HG02938 (cell line): ENCODE measurements around the gene EDDM3A.
"Not testable (repeated sequence)": the region's sequence is repeated elsewhere in the genome, so short reads cannot be mapped to it uniquely, and the experiment has no call there.

Experiments used
- ATAC-seq: cut with Tn5 transposase; IDR thresholded peaks from one replicate; pipeline ENCODE4 v1.9.1; 2021; ENCODE audit warnings: mild to moderate bottlenecking, moderate library complexity; ENCODE audit not compliant: unreplicated experiment

EDDM3A gene

DNA sequence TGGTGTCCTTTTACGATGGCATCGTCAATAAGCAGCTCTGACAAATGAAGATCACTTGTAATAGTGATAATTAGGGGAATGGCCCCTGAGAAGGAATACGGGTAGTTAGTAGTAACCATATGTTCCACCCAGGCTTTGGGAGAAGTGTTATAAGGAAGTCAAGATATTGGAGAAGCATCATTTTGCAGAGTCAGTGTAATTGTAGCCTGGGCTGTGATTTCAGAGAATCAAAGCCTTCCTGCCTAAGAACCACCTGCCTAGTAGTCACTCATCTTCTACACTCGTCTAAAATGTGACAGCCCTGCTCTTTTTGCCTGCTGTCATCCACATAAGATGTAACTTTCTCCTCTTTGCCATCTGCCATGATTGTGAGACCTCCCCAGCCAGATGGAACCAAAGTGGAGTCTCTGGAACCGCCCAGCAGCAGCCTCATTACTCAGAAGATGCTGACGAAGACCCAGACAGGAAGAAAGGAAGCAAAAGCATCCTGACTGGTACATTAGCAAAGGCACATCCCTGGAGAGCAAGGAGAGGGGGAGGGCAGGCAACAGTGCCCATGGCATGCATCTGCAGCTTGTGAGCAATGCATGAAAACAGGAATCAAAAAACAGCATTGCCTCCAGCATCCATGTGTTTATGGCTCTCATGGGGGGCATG lies 12.6 kb upstream of the EDDM3A start:
- no peak for ATAC-seq

DNA sequence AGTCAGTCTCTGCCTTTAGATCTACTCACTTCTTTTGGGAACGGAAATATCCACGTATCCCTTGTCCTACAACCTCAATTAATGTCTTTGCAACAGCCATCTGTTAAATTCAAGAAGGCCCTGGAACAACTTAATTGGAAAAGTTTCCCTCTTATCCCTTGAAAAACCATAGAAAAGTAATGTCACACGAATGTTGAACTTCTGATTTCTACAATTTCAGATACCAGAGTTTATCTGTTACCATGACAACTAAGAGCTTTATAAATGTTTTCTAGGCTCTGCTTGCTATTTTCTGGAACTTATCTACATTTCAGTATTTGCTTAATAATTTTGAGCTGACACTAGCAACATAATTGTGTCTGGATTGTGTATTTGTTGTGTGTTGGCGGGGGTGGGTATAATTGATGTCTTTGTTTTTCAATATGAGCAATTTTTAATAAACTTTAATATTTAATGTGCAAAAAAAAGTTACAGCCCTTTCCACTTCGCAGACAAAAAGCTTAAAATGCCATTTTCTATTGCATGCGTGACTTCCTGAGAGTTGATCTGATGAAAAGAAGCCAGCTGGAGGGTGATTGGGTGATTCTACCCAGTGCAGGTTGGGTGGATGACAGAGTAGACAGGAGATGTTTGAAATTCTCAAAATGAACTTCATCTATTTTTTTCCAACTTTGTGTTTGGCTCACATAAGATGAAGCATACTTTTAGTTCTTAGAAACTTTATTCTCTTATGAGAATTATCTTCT lies 11.8 kb upstream of the EDDM3A start:
- no peak for ATAC-seq

DNA sequence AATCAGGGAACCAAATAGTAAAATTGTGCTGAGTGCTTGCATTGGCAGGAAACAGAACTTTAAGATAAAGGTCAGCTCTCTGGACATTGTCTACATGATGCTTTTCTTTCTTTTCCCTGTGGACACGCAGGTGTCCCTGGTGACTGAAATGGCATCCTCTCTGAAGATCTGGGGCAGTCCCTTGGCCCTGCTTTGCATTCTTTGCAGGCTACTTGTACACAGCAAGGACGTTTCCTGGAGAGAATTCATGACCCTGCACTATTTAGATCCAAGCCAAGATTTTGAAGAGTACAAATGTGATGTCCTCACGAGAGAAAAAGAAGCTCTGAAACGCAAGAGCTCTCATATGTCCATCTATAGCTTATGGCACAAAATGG lies 11.3 kb upstream of the EDDM3A start:
- no peak for ATAC-seq

GRCh38 chr14:20738292-20738691 lies 7.4 kb upstream of the EDDM3A start:
- ATAC-seq, result not testable (repeated sequence)

GRCh38 chr14:20742132-20742531 lies 3.6 kb upstream of the EDDM3A start:
- no peak for ATAC-seq

DNA sequence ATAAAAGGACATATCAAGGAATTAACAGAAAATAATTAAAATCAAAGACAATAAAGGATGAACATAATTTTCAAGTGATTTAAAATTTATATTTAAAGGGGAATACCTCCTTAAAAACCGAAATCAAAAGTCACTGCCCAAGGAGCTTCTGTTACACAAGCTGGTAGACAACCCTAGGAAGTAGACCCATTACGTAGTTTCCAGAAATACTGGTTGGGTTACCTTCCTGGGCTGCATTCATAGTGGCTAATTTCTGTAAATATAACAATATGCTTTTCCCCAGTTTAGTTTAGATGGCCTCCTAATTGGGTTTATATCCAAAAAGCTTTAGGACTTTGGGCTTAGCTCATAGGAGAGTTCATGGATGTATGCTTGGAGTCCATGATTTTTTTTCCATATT lies 2.1 kb upstream of the EDDM3A start:
- no peak for ATAC-seq

GRCh38 chr14:20746566-20746965 lies 879 bp downstream of the EDDM3A start:
- ATAC-seq, result no peak

GRCh38 chr14:20748439-20748838 lies 2.8 kb downstream of the EDDM3A start:
- no peak for ATAC-seq

- ATAC-seq, result no peak
Observed at GRCh38 chr14:20750194-20750593, 4.5 kb downstream of the EDDM3A start.

DNA sequence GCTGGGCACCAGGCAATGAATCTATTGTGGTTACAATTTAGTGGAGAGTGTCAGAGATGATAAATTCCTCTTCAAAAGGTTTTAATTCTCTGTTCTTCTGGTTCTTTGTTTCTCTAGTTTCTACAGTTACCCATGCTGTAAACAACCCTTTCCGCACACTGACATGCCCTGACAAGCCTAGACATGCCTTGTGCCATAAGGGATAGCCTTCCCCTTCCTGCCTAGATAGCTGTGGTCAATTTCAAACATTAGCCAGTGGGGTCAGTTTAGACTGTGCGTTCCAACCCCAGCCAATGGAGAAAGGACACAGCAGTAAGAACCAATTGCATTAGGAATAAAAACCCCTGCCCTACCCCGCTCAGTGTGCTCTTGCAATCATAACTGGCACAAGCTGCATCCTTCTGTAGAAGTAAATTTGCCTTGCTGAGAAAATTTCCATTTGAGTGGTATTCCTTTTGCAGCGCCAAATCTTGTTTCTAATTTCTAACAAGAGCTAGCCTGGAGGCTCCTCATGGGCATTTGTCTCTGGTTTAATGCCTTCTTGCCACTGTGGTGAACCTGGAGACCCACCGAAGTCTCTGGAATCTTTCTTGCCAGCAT lies 6.4 kb downstream of the EDDM3A start:
- ATAC-seq, result no peak

DNA sequence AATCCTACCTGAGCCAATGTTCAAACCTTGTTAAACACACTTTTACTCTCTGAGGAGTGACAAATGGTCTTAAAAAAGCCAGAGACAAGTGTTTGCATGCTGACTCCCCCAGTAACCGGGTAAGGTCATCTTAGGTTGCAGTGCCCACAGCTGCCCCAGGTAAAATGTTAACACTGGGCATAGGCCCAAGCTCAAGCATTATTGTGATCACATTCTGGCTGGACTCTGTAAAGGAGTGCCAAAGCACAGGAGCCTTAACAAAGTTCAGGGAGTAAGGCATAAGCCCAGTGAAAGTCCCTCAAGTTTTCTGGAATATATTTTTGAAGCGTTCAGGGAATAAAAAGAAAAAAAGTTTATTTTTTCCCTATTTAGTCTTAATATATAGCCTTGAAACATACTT lies 8.6 kb downstream of the EDDM3A start:
- no peak for ATAC-seq

GRCh38 chr14:20755037-20755436 lies 9.3 kb downstream of the EDDM3A start:
- ATAC-seq, result no peak

GRCh38 chr14:20757965-20758364 lies 12.3 kb downstream of the EDDM3A start:
- no peak for ATAC-seq

DNA sequence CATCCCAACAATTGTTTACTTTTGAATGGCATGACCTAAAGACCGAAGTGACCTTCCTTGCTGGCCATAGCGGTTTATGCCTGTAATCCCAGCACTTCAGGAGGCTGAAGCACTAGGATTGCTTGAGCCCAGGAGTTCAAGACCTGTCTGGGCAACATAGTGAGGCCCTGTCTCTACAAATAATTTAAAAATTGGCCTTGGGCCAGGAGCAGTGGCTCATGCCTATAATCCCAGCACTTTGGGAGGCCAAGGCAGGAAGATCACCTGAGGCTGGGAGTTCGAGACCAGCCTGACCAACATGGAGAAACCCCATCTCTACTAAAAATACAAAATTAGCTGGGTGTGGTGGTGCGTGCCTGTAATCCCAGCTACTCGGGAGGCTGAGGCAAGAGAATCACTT lies 13.8 kb downstream of the EDDM3A start:
- not testable (repeated sequence) for ATAC-seq

DNA sequence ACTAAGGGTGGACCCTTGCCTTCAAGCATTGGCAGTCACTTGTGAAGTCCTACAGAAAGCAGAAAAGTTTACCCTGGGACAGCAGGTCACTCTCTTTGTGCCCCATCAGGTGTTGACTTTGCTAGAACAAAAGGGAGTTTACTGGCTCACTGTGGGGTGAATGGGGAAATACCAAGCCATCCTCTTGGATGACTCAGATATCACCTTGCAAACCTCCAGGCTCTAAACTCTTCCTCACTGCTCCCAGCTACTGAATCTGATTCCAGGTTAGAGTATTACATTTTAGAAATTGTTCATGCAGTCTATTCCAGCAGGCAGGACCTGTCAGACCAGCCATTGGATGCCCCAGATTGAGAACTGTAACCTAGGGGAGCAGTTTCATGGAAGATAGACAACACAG lies 15.3 kb downstream of the EDDM3A start:
- no peak for ATAC-seq

GRCh38 chr14:20768593-20768892 lies 22.9 kb downstream of the EDDM3A start:
- ATAC-seq, result no peak

GRCh38 chr14:20769421-20769820 lies 23.7 kb downstream of the EDDM3A start:
- no peak for ATAC-seq

DNA sequence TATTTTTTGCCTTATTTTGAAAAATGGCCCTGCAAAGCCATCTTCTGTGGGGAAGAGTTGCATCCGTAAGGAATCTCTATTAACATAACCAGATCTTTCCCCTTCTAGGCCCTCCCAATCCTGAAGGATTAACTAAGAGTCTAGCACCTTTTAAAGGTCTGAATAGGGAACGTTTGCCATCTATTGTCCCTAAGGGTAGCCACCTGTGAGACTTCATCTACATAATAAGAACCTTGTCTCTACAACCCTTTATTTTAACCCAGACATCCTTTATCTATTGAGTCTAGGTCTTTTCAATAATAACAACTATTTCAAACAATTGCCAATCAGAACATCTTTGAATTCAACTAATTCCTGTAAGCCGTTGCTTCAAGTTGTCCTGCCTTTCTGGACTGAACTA lies 27.0 kb downstream of the EDDM3A start:
- ATAC-seq, result no peak

GRCh38 chr14:20774258-20774824 lies 28.7 kb downstream of the EDDM3A start:
- no peak for ATAC-seq

DNA sequence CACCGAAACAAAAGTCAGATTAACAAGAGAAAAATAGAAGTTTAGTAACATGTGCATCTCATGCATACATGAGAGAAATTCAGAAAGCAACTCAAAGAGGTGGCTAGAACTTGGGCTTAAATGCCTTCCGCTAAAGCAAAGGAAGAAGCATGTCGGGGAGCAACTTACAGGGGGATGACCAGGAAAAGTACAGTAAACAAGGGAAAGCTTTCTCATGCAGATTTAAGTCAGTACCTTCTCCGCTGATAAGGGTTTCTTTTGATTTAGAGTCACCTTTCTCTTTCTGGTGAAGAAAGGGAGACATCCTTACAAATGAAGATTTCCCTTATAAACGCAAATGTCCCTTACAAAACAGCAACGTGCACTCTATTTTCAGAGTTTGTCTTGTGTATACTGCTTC lies 29.4 kb downstream of the EDDM3A start:
- no peak for ATAC-seq

- ATAC-seq, result no peak
Observed at GRCh38 chr14:20775901-20776300, 30.2 kb downstream of the EDDM3A start.

GRCh38 chr14:20781803-20782202 lies 36.1 kb downstream of the EDDM3A start:
- ATAC-seq, result no peak
